Stimulated activated naive B cell treated with anti-CD40 and anti-IgM and Interleukin-4, amounts not matched to agents 10 μg/mL and 1 μg/mL and 100 μg/mL, for 72 hours (primary cell): ENCODE data around the gene LCA5L.

ENCODE experiments used
- ATAC-seq, 2 donors: fragments of 150-1000 bp; cut with Tn5 transposase; replicated peaks; 2 replicates each; pipeline ENCODE4 v1.10.0; 2021; ENCODE audit warnings: moderate library complexity in 1 of 2
- DNase-seq: peaks from one replicate; pipeline ENCODE4 v3.0.0; 2021
- H3K27ac Mint-ChIP-seq: one replicate; pipeline ENCODE4 v1.8.0; 2022; ENCODE audit warnings: mild to moderate bottlenecking, mixed read lengths
- H3K27me3 Mint-ChIP-seq, 2 donors: one replicate each; pipeline ENCODE4 v1.8.0; 2022; ENCODE audit warnings: mixed read lengths in 2 of 2
- H3K36me3 Mint-ChIP-seq, 2 donors: one replicate each; pipeline ENCODE4 v1.8.0; 2022; ENCODE audit warnings: mixed read lengths in 2 of 2, mild to moderate bottlenecking in 1 of 2
- H3K4me1 Mint-ChIP-seq, 2 donors: one replicate each; pipeline ENCODE4 v1.8.0; 2022; ENCODE audit warnings: mixed read lengths in 2 of 2, mild to moderate bottlenecking in 1 of 2
- H3K4me3 Mint-ChIP-seq, 2 donors: one replicate each; pipeline ENCODE4 v1.8.0; 2022; ENCODE audit warnings: mild to moderate bottlenecking in 2 of 2, mixed read lengths in 2 of 2, moderate library complexity in 1 of 2
- H3K9me3 Mint-ChIP-seq, 2 donors: one replicate each; pipeline ENCODE4 v1.8.0; 2022; ENCODE audit warnings: mixed read lengths in 2 of 2, mild to moderate bottlenecking in 1 of 2

Gene LCA5L

DNA sequence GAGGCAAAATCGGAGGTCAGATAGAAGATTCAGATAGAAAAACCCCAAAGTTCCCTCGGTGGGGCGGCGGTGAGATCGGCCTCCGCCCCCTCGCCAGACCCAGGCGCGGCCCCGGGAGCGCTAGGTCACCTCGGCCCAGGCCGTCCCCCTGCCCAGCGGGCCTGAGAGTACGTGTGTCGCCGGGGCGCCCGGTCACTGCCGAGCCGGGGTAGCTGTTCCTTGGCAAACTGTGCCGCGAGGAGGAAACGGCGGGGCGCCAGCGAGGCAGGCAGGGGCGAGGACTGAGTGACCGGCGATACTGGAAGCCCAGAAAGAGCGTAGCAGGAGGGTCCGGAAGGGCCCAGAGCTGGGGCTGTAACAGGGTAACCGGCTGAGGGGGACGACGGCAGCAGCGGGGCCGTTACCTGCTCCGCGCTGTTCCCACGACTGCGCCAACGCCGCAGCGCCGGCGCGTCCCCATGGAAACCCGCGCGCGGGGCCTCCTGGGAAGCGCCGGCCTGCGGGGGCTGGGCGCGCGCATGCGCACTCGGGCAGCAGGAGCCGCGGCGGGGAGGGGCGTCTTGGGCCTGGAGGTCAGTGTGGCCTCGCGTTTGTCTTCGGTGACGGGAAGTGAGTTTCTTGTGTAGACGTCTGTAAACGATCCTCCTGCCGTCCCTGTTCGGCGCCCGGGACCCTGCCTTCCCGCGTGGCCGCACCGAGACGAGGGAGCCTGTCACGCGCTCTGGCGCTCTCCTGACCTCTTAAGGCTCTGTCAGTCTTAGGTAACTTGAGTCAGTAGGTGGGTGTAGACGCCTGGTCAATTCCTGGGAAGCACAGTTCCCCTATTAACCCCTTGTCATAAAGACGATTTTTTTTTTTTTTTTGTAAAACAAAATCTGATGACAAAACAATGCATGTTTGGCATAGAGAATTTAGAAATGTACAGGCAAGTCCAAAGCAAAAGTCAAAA, at the start of gene LCA5L:
Gene LCA5L, minus strand, starts transcription at position 458 of the 949 bp plus-strand sequence. CDS start 17,285 bp downstream, outside the sequence.
- H3K36me3 Mint-ChIP-seq = no peaks in the 10 kb centered on the region
- peak within 1 kb of the TSS; percentile 89 to 93 for H3K4me3 Mint-ChIP-seq
- DNase-seq (peak; percentile 91), ATAC-seq (peak; percentile 89 to 94)
- no peaks in the 10 kb centered on the region for H3K9me3 Mint-ChIP-seq
- H3K4me1 Mint-ChIP-seq = peaks cover 8 to 11% of the 10 kb centered on the region in 2 donors
- H3K27ac Mint-ChIP-seq = peak within 1 kb of the TSS; percentile 98
- peaks cover 25 to 37% of the 10 kb centered on the region in 2 donors for H3K27me3 Mint-ChIP-seq

DNA sequence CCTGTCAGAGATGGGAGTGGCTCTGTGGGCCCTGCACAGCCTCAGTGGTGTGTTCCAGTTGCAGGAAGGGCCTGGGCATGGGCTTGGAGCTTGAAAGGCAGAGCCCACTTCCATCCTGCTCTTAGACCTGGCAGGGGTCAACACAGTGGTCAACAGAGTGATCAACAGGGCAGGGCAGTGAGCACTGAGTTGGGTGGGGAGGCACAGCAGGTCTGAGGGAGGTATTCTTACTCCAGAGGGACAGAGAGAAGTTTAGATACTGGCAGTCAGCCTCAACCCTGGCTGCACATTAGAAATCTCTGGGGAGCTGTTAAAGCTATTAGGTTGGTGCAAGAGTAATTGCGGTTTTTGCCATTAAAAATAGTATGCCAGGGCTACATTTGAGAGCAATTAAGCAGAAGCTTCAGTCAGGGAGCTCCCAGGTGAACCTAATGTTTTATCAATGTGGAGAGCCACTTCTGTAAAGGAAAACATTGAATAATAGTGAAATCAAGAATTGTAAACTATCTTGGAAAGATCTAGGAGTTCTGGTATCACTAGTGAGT, 43.9 kb upstream of the LCA5L start:
- DNase-seq (no peak), ATAC-seq (no peak)
- Mint-ChIP-seq H3K4me3 (no peak overlapping the region), H3K4me1 (no peaks in the 10 kb centered on the region), H3K36me3 (peaks cover 3% of the 10 kb centered on the region in 2 donors), H3K27me3 (peaks cover 2 to 4% of the 10 kb centered on the region in 2 donors), H3K9me3 (peaks cover 6 to 10% of the 10 kb centered on the region in 2 donors), H3K27ac (no peak overlapping the region)

DNA sequence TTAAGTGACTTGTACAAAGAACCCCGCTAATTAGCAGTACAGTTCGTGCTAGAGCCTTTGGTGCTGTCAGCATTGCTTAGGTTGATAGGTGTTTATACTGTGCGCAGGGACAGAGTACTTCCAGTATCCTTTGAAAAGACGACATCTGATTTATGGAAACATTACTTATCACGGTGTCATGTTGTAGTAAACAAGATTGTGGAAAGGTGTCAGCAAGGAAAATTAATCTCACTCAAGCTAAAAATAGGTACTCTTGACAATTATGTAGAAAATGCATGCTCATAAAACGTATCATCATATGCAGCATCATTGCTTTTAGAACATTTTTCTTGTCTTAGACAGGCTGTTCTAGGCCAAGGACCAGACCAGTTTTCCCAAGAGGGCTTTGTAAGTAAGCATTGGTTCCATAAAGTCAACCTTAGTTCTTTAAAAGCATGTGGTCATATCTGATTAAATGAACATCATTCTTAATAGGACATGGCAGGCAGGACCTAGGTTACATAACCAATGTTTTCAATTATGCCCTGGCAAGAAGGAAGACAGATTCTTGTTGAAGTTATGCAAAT, 39.2 kb upstream of the LCA5L start:
- peaks cover 0 to 7% of the 10 kb centered on the region in 2 donors for H3K27me3 Mint-ChIP-seq
- DNase-seq (no peak), ATAC-seq (no peak)
- no peak overlapping the region for H3K27ac Mint-ChIP-seq
- H3K4me1 Mint-ChIP-seq = no peaks in the 10 kb centered on the region
- H3K4me3 Mint-ChIP-seq = no peak overlapping the region
- H3K9me3 Mint-ChIP-seq = no peaks in the 10 kb centered on the region
- no peaks in the 10 kb centered on the region for H3K36me3 Mint-ChIP-seq

DNA sequence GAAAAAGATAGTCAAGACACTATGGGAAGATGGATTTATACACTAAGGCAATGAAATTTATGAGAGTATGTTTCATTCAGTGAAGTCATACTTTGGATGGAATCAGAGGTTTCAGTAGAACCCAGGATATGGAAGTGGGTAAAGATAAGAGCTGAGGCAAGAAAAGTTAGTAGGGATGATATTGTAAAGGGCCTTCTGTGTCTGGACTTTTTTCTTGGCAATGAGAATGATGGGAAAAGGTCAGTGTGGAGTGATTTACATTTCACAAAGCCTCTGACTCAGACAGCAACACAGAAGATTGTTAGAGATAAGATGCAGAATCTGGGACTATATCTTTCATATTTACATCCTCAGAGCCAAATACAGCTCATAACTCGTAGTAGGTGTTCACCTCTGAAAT, 38.3 kb upstream of the LCA5L start:
- no peaks in the 10 kb centered on the region for H3K36me3 Mint-ChIP-seq
- H3K4me3 Mint-ChIP-seq = no peak overlapping the region
- H3K9me3 Mint-ChIP-seq = no peaks in the 10 kb centered on the region
- ATAC-seq (no peak), DNase-seq (no peak)
- H3K27me3 Mint-ChIP-seq = peaks cover 0 to 7% of the 10 kb centered on the region in 2 donors
- H3K4me1 Mint-ChIP-seq = no peaks in the 10 kb centered on the region
- no peak overlapping the region for H3K27ac Mint-ChIP-seq

DNA sequence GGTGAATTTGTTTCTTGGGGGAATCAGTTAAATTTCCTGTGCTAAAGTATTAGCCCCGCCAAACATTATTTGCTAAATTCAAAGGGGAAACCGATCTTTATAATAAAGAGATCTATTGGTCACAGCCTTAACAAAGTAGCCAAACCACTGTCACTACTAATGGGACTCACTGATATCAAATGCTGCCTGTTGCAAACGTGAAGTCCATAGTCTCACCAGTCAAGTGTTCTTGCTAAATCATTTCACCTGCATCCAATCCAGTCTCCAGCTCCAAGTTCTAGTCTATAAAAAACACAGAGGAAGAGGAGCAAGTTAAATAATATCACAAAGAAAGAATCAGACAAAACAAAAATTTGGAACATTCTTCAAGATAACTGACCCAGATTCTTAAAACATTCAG, 36.3 kb upstream of the LCA5L start:
- DNase-seq = no peak
- Mint-ChIP-seq H3K27me3 (peaks cover 0 to 7% of the 10 kb centered on the region in 2 donors), H3K27ac (no peak overlapping the region), H3K4me3 (no peak overlapping the region), H3K4me1 (no peaks in the 10 kb centered on the region), H3K9me3 (no peaks in the 10 kb centered on the region), H3K36me3 (no peaks in the 10 kb centered on the region)
- no peak for ATAC-seq

DNA sequence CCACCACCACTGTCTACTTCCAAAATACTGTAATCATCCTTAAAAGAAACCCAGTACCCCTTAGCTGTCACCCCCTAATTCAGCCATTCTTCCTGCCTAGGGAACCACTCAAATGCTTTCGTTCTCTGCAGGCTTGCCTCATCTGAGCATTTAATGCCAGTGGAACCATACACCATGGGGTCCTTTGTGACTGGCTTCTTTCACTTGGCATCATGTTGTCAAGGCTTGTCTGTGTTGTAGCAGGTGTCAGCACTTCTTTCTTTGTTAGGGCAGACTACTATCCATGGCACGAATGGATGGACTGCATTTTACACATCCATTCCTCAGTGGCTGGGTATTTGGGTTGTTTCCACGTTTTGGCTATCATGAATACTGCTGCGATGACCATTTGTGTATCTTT, 34.7 kb upstream of the LCA5L start:
- Mint-ChIP-seq H3K27ac (no peak overlapping the region), H3K9me3 (no peaks in the 10 kb centered on the region), H3K36me3 (peaks cover 0 to 5% of the 10 kb centered on the region in 2 donors), H3K4me3 (no peak overlapping the region), H3K4me1 (no peaks in the 10 kb centered on the region), H3K27me3 (peaks cover 7% of the 10 kb centered on the region in 2 donors)
- DNase-seq = no peak
- no peak for ATAC-seq

DNA sequence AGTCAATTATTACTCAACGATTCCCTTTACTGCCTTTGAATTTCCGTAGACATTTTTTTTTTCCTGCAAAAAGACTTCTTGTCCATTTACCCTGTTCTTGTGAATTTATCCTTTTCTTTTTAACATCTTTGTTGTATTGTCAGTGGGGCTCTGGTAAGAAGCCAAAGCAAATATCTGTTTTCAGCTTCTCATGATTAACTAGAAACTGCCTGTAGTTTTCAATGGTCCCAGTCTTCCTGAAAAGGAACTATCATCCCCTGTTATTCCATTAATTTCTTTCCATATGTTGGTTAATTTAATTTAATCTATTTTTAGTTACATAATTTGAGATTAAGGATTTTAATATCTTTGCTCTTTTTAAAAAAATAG, 34.2 kb upstream of the LCA5L start:
- DNase-seq = no peak
- Mint-ChIP-seq H3K27me3 (peaks cover 7% of the 10 kb centered on the region in 2 donors), H3K27ac (no peak overlapping the region), H3K36me3 (peaks cover 0 to 5% of the 10 kb centered on the region in 2 donors), H3K9me3 (no peaks in the 10 kb centered on the region), H3K4me1 (no peaks in the 10 kb centered on the region), H3K4me3 (no peak overlapping the region)
- ATAC-seq = no peak

DNA sequence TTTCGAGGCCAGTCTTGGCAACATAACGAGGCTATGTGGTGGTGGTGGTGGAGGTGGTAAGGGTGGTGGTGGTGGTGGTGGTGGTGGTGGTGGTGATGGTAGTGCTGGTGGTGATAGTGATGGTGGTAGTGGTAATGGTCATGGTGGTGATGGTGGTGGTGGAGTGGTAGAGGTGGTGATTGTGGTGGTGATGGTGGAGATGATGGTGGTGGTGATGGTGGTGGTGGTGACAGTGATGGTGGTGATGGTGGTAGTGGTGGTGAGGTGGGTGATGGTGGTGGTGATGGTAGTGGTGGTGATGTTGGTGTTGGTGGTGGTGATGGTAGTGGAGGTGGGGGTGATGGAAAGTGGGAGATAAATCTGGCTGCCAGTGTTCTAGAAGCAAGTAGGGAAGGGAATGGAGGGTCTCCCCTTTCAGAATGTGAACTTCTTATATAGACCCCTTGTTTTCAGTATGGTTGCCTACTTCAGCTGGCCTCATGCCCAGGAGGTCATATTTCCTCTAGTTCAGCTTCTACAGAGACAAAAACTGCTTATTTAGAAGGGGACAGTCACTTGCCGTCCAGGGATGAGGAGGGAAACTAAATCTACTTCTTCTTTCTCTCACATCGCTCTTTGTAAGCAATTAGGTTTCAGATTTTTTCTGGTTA, 33.7 kb upstream of the LCA5L start:
- no peak overlapping the region for H3K27ac Mint-ChIP-seq
- peaks cover 7% of the 10 kb centered on the region in 2 donors for H3K27me3 Mint-ChIP-seq
- peaks cover 0 to 5% of the 10 kb centered on the region in 2 donors for H3K36me3 Mint-ChIP-seq
- H3K4me3 Mint-ChIP-seq = no peak overlapping the region
- H3K4me1 Mint-ChIP-seq = no peaks in the 10 kb centered on the region
- no peaks in the 10 kb centered on the region for H3K9me3 Mint-ChIP-seq
- ATAC-seq (no peak), DNase-seq (no peak)

DNA sequence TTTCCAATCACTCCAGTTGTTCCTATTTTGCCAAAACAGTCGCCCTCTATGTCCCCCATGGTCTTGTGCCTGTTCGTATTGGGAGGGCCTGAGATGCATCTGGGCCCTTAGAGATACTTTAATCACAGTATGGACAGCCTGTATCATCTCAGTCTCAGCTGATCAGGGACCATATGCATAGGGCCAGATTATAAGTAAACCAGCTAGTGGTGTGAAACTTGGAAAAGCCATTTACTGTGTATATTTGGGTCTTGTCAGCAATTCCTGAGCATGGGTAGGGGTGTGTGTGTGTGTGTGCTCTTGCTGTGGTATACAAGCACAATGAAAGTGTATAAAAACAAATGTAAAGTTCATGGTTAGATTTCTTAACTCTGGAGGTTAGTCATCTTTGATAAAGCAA, 29.0 kb upstream of the LCA5L start:
- ATAC-seq (no peak), DNase-seq (no peak)
- no peak overlapping the region for H3K4me3 Mint-ChIP-seq
- peaks cover 0 to 7% of the 10 kb centered on the region in 2 donors for H3K27me3 Mint-ChIP-seq
- H3K4me1 Mint-ChIP-seq = no peaks in the 10 kb centered on the region
- H3K9me3 Mint-ChIP-seq = no peaks in the 10 kb centered on the region
- no peak overlapping the region for H3K27ac Mint-ChIP-seq
- peaks cover 0 to 5% of the 10 kb centered on the region in 2 donors for H3K36me3 Mint-ChIP-seq

DNA sequence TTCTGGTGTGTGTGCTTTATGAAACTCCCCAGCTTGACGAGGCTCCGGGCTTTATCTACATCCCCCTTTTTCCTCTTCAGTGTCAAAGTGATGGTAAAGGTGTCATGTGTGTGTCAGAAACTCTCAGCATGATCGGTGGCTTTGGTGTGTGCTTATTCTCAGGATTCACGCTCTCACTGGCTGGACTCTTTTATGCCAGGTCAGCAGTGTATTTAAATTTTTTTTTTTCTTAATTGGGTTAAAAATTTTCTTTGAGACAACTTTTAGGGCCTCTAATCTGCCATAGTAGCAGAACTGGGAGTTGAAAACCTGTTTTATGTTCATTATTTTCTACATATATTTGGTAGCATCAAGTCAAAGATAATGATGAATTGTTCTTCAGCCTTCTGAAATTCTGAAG, 27.2 kb upstream of the LCA5L start:
- ATAC-seq = no peak
- Mint-ChIP-seq H3K36me3 (peaks cover 0 to 5% of the 10 kb centered on the region in 2 donors), H3K4me1 (no peaks in the 10 kb centered on the region), H3K27ac (no peak overlapping the region), H3K9me3 (no peaks in the 10 kb centered on the region), H3K4me3 (no peak overlapping the region), H3K27me3 (peaks cover 0 to 7% of the 10 kb centered on the region in 2 donors)
- no peak for DNase-seq

DNA sequence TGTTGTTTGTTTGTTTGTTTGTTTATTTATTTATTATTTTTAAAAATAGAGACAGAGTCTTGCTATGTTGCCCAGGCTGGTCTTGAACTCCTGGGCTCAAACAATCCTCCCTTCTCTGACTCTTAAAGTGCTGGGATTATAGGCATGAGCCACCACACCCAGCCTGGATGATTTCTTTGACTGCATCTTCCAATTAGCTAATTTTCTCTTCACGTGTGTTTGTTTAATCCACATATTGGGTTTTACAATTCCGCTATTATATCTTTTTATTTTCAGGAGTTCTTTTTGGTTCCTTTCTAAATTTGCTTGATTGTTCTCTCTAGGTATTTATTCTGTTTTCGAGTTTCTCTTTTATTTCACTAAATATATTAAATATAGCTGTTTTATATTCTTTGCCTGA, 26.0 kb upstream of the LCA5L start:
- Mint-ChIP-seq H3K36me3 (peaks cover 0 to 5% of the 10 kb centered on the region in 2 donors), H3K4me1 (peaks cover 0 to 2% of the 10 kb centered on the region in 2 donors), H3K27me3 (peaks cover 0 to 7% of the 10 kb centered on the region in 2 donors), H3K9me3 (no peaks in the 10 kb centered on the region), H3K27ac (no peak overlapping the region), H3K4me3 (no peak overlapping the region)
- DNase-seq (no peak), ATAC-seq (no peak)

DNA sequence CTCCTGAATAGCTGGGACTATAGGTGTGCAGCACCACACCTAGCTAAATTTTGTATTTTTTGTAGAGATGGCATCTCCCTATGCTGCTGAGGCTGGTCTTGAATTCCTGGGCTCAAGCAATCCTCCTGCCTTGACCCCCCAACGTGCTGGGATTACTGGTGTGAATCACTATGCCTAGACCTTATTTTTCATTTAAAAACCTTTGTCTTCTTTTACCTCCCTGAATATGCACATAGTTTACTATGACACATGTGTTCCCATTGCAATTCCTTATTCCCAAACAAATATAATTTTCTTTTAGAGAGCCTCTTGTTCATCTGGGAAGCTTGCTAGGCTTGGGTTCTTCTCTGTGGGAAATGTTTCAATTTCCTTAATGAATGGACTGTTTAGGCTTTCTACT, 23.0 kb upstream of the LCA5L start:
- Mint-ChIP-seq H3K9me3 (peaks cover 3 to 4% of the 10 kb centered on the region in 2 donors), H3K36me3 (peaks cover 0 to 4% of the 10 kb centered on the region in 2 donors), H3K4me3 (no peak overlapping the region)

DNA sequence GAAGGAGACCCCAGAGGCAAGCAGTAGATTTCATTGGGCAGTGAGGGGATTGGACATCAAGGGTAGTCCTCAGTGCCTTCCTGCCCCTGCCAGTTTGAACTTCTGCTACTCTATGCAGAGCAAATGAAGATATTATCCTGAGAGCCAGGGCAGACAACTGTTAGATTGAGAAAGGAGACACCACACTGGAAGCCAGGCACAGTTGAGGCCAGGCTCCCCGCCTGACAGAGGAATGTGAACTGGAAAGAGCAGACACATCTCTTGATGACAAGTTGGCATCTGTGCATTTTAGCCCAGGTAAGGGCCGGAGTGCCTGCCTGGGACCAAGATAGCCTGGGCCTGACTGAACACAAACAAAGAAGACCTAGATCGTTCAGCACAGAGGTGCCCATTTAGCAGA, 22.2 kb upstream of the LCA5L start:
- ATAC-seq = no peak
- H3K4me3 Mint-ChIP-seq = no peak overlapping the region

More for the DNA sequence above, 23.0 kb upstream of the LCA5L start:
- H3K27ac Mint-ChIP-seq = no peak overlapping the region
- ATAC-seq = no peak
- H3K4me1 Mint-ChIP-seq = peaks cover under 1 to 2% of the 10 kb centered on the region in 2 donors
- no peaks in the 10 kb centered on the region for H3K27me3 Mint-ChIP-seq
- no peak for DNase-seq

DNA sequence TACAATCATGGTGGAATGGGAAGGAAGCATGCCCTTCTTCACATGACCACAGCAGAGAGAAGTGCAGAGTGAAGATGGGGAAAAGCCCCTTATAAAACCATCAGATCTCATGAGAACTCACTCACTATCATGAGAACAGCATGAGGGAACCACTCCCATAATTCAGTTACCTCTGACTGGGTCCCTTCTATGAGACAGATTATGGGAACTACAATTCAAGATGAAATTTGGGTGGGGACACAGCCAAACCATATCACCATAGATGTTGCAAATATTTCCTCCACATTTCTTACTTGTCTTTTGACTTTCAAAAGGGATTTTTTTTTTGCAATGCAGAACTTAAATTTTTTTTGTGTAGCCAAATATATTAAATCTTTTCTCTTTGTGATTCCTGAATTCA, 21.0 kb upstream of the LCA5L start:
- Mint-ChIP-seq H3K27ac (no peak overlapping the region), H3K9me3 (peaks cover 3 to 4% of the 10 kb centered on the region in 2 donors), H3K36me3 (peaks cover 0 to 4% of the 10 kb centered on the region in 2 donors), H3K4me3 (no peak overlapping the region), H3K4me1 (peaks cover 2 to 7% of the 10 kb centered on the region in 2 donors), H3K27me3 (no peaks in the 10 kb centered on the region)
- ATAC-seq (no peak), DNase-seq (no peak)

More for the DNA sequence above, 22.2 kb upstream of the LCA5L start:
- peaks cover 0 to 4% of the 10 kb centered on the region in 2 donors for H3K36me3 Mint-ChIP-seq
- H3K27me3 Mint-ChIP-seq = no peaks in the 10 kb centered on the region
- peaks cover 3 to 4% of the 10 kb centered on the region in 2 donors for H3K9me3 Mint-ChIP-seq
- H3K27ac Mint-ChIP-seq = no peak overlapping the region
- DNase-seq = no peak
- peaks cover 2 to 7% of the 10 kb centered on the region in 2 donors for H3K4me1 Mint-ChIP-seq
